Fibroblast of skin of left biceps (primary cell): Measurements from ENCODE around the gene CCDC86.

Experiments used
- DNase-seq, 2 experiments: peaks; one replicate each; pipeline ENCODE4 v3.0.0-alpha.2; 2013; ENCODE audit warnings: low read depth in 2 of 2

The CCDC86 gene

GRCh38 chr11:60831143-60831500, 10.8 kb upstream of the CCDC86 start:
- peak in 1 of 2 experiments; percentile 7 for DNase-seq

- DNase-seq = no peak
These were observed 10.3 kb upstream of the CCDC86 start for GRCh38 chr11:60831501-60832079.

DNA sequence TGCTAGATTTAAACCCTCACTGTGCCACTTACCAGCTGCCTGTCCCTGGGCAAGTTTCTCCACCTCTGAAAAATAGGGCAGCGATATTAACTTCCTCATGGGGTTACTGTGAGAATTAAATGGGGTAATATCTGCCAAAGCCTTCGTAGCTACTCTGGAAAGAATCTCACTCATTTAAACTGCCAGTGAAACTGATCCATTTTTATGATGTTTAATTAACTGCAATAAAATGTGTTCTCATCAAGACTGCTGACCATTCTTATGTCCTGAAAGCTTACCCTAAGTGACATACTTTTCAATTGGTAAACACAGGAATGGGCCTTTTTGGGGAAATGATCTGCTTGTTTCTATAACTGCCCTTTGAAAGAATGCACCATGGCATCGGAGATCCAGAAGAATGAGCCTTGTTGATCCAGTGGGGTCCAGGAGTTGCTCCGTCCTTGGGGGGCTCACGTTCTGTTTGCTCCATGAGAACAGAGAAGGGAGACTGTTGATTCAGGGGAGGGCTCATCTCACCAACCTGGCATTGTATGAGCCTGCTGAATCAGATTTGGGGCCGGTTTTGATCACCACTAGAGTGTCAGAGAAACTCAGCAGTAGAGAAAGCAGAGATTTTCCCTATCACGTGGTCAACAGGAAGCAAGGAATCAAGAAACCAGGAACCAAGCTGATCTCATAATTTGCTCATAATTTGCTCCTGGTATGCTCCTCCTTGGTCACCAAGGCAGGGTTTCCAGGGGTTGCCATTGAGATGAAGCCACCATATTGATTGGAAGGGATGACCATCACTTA, 7.0 kb upstream of the CCDC86 start:
- DNase-seq = no peak

DNA sequence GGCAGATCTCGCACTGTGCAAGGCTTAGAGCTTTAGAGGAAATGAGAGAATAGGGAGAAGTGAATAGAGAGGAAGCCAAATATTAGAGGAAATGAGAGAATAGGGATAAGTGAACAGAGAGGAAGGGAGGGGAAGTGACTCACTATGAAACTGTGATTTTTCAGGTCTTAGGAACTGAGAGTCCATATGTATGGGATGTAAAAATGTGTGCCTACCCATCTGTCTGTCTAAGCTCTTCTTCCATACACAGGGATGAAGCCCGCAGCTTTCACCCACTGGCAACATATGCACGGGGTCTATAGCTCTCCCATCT, 6.4 kb upstream of the CCDC86 start:
- no peak for DNase-seq

DNA sequence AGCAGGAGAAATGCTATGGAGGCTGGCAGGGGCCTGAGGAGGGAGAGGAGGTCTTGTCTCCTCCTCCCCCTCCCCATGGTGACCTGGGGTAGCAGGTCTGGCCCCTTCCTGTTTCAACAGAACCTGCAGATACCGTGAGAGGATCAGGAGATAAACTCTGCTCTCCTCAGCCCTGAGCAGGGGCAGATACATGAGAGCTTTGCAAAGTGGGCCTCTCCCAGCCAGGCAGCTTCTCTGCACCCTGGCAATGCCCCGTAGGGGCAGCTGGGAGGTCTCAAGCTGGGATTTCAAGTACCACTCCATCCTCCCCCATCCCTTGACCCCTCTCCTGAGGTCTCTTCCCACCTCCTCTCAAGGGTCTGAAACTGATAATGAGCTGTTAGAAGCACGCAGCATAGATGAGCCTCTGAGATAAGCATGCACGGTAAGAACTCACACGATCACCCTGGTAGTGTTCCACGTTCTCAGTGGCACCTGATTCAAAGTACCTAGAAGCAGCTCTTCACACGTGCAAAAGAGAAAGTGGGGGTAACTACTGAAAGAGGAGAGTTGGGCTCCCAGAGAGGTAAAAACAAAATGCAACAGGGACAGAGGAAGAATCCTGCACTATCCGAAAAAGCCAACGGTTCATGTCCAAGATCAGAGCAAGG, 4.9 kb upstream of the CCDC86 start:
- no peak for DNase-seq

DNA sequence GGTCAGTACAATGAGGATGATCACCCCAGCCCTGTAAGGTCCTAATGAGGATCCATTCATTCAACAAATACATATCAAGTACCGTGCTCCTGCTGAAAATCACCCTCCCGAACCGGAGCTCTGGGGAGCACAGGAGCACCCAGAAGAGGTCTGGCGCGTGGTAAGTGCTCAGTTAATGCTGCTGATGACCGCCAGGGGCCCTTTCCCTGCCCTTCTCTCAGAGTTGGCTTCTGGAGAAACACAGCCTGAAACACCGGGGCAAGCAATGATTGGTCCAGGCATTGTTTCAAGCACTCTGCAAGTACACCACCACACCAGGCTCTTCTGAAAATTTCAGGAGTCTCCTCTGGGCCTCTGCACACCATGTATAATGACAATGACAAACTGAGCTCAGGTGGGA, 3.8 kb upstream of the CCDC86 start:
- DNase-seq = no peak

- DNase-seq = peak; percentile 88
These were observed 1.2 kb upstream of the CCDC86 start for GRCh38 chr11:60840470-60841430.

GRCh38 chr11:60842668-60843600, 1.0 kb downstream of the CCDC86 start:
- no peak for DNase-seq

DNA sequence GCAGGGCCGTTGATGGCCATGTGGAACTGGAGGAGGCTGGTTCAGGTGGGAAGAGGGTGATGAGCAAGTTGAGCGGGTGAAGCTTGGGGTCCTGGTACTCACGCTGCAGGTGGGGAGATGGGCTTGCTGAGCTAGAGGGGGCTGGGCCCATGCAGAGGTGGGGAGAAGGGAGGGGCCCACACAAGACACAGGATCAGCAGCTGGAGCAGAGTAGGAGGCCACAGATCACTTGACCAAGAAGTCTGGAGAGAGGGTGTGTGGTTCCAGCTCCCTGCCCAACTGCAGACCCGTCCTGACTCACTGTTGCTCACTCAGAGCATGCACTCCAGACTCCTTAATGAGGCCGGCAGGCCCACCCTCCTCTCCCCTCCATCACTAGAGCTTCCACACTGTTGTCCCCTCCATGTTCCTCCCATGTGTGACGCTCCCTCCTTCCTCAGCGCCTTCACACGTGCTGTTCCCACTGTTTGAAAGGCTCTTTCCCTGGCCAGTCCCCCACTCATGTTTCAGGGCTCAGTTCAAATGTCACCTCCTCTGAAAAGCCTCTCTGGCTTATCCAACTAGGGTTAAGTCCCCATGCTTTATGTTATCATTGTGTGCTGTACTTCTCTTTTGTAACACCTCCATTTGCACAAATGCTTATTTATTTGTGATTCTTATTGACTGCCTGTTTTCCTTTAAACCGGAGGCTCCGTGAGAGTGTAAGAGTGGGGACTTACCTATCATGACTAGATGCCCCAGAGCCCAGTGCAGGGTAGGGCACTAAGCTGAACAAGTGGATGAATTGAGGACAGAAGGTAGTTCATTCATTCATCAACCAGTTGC, 2.3 kb downstream of the CCDC86 start:
- no peak for DNase-seq

DNA sequence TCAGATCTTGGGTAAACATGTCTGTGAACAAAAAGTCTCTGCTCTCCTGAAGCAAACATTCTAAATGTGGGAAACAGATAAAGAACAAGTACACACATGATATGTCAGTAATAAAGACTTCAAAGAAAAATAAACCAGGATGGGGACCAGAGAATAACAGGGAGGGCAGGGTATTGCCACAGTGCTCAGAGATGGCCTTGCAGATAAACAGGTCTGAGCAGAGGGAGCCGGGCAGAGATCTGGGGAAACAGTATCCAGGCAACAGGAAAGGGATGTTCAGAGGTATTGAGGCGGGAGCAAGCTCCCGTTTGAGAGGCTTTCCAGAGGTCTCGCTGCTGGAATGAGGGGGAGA, 2.9 kb downstream of the CCDC86 start:
- DNase-seq = no peak

- no peak for DNase-seq
These were observed 3.4 kb downstream of the CCDC86 start for GRCh38 chr11:60845338-60845737.

DNA sequence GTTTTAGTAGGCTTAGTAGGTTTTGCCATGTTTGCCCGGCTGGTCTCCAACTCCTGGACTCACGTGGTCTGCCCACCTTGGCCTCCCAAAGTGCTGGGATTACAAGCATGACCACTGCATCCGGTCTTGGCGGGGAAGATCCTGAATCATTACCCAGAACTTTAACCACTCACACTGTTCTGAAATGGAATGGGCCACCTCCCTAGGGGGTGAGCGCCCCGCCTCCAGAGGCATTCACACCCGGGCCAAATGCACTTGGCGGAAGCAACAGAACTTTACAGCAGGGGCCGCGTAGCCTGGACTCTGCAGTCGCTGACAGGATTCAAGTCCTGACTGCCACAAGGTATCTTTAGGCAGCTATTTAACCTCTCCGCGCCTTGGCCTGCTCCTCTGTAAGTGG, 5.4 kb downstream of the CCDC86 start:
- no peak for DNase-seq

GRCh38 chr11:60847896-60848295, 6.0 kb downstream of the CCDC86 start:
- DNase-seq = no peak

GRCh38 chr11:60848714-60849151, 6.8 kb downstream of the CCDC86 start:
- DNase-seq = no peak

GRCh38 chr11:60849641-60850520, 8.0 kb downstream of the CCDC86 start:
- no peak for DNase-seq

GRCh38 chr11:60851327-60852104, 9.6 kb downstream of the CCDC86 start:
- DNase-seq = no peak

GRCh38 chr11:60852117-60852981, 10.4 kb downstream of the CCDC86 start:
- DNase-seq = no peak
